IMR-90 (cell line): ENCODE data around the gene THSD8.
A peak's percentile ranks its signal among the peaks of the same experiment; 100 is the strongest.

Experiments
- BHLHE40 ChIP-seq: fragments of 150-350 bp; IDR thresholded peaks from 2 replicates; pipeline ENCODE4 v1.6.1; 2016; ENCODE audit warnings: mild to moderate bottlenecking, low read depth, low read length
- CEBPB ChIP-seq: IDR thresholded peaks from 2 replicates; pipeline ENCODE4 v1.6.1; 2012; ENCODE audit warnings: low read depth, low read length, improper control_type of control experiment
- FOS ChIP-seq: fragments of 150-350 bp; IDR thresholded peaks from 2 replicates; pipeline ENCODE4 v1.6.1; 2016; ENCODE audit warnings: low read depth, low read length
- MAFK ChIP-seq: IDR thresholded peaks from 2 replicates; pipeline ENCODE4 v1.6.1; 2012; ENCODE audit warnings: low read depth, low read length, improper control_type of control experiment
- MAZ ChIP-seq: IDR thresholded peaks from 2 replicates; pipeline ENCODE4 v1.6.1; 2012; ENCODE audit warnings: low read depth, mild to moderate bottlenecking, low read length, improper control_type of control experiment, moderate library complexity, borderline replicate concordance
- POLR2A ChIP-seq: IDR thresholded peaks from 2 replicates; pipeline ENCODE4 v1.6.1; 2012; ENCODE audit warnings: mild to moderate bottlenecking, low read depth, low read length
- RCOR1 ChIP-seq: IDR thresholded peaks from 2 replicates; pipeline ENCODE4 v1.6.1; 2012; ENCODE audit warnings: mild to moderate bottlenecking, low read length, improper control_type of control experiment; ENCODE audit not compliant: insufficient replicate concordance
- SMC3 ChIP-seq: fragments of 150-350 bp; IDR thresholded peaks from 2 replicates; pipeline ENCODE4 v1.6.1; 2016; ENCODE audit warnings: low read depth, mild to moderate bottlenecking, antibody characterized with exemption, low read length, moderate library complexity
- TF ChIP-seq, protein P1 (sequence below): conservative IDR thresholded peaks from 2 replicates; pipeline ENCODE4 v1.5.1; 2012; ENCODE audit warnings: mild to moderate bottlenecking, low read depth, low read length, improper control_type of control experiment
- TF ChIP-seq, protein P2 (sequence below): fragments of 150-350 bp; IDR thresholded peaks from 2 replicates; pipeline ENCODE4 v1.6.1; 2017; ENCODE audit warnings: mild to moderate bottlenecking, antibody characterized with exemption, low read length, low read depth

DNA sequence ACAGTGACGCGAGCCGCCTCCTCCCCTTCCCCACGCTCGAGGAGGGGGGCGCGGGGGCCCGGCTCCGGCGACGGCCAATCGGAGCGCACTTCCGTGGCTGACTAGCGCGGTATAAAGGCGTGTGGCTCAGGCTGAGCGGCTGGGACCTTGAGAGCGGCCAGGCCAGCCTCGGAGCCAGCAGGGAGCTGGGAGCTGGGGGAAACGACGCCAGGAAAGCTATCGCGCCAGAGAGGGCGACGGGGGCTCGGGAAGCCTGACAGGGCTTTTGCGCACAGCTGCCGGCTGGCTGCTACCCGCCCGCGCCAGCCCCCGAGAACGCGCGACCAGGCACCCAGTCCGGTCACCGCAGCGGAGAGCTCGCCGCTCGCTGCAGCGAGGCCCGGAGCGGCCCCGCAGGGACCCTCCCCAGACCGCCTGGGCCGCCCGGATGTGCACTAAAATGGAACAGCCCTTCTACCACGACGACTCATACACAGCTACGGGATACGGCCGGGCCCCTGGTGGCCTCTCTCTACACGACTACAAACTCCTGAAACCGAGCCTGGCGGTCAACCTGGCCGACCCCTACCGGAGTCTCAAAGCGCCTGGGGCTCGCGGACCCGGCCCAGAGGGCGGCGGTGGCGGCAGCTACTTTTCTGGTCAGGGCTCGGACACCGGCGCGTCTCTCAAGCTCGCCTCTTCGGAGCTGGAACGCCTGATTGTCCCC, 10.4 kb upstream of the THSD8 start, which contains the start of gene JUNB:
- TF ChIP-seq, protein P1, sequence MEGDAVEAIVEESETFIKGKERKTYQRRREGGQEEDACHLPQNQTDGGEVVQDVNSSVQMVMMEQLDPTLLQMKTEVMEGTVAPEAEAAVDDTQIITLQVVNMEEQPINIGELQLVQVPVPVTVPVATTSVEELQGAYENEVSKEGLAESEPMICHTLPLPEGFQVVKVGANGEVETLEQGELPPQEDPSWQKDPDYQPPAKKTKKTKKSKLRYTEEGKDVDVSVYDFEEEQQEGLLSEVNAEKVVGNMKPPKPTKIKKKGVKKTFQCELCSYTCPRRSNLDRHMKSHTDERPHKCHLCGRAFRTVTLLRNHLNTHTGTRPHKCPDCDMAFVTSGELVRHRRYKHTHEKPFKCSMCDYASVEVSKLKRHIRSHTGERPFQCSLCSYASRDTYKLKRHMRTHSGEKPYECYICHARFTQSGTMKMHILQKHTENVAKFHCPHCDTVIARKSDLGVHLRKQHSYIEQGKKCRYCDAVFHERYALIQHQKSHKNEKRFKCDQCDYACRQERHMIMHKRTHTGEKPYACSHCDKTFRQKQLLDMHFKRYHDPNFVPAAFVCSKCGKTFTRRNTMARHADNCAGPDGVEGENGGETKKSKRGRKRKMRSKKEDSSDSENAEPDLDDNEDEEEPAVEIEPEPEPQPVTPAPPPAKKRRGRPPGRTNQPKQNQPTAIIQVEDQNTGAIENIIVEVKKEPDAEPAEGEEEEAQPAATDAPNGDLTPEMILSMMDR: no peak
- no peak for TF ChIP-seq SMC3
- no peak for TF ChIP-seq MAFK
- TF ChIP-seq MAZ: peak; percentile 97
- peak; percentile 99 for TF ChIP-seq POLR2A
- TF ChIP-seq RCOR1: no peak
- TF ChIP-seq BHLHE40: no peak
- TF ChIP-seq CEBPB: no peak
- TF ChIP-seq, protein P2, sequence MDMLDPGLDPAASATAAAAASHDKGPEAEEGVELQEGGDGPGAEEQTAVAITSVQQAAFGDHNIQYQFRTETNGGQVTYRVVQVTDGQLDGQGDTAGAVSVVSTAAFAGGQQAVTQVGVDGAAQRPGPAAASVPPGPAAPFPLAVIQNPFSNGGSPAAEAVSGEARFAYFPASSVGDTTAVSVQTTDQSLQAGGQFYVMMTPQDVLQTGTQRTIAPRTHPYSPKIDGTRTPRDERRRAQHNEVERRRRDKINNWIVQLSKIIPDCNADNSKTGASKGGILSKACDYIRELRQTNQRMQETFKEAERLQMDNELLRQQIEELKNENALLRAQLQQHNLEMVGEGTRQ: no peak
- peak; percentile 16; the same call in 1 of the 2 replicates for TF ChIP-seq FOS
